HEK293 (cell line): ENCODE data around the gene CKAP2L.
A peak's percentile ranks its signal among the peaks of the same experiment; 100 is the strongest.

Experiments
- CTCF ChIA-PET: fragments of 350-600 bp; formaldehyde crosslinking; extraction: SDS; loops from one replicate; lab custom pipeline; 2021; ENCODE audit warnings: antibody characterized with exemption; lab: Yijun Ruan, JAX
- POLR2A ChIA-PET: fragments of 300-600 bp; formaldehyde crosslinking; extraction: SDS; loops from one replicate; lab custom pipeline; 2020; ENCODE audit warnings: antibody characterized with exemption, inconsistent platforms; lab: Yijun Ruan, JAX
- H3K27ac ChIP-seq: fragments of 200-500 bp; sonication (Bioruptor generic); 2 replicates; pipeline ENCODE4 v1.5.1; 2014; ENCODE audit warnings: low read depth, low read length, control low read depth, inconsistent platforms; ENCODE audit errors: extremely low read depth
- H3K36me3 ChIP-seq, 2 experiments: fragments of 200-500 bp in 1 of 2; sonication (Bioruptor generic) in 1 of 2; 1 replicate in 1 of 2; 2 replicates in 1 of 2; pipeline ENCODE4 v1.5.1; 2014 to 2017; ENCODE audit warnings: inconsistent platforms in 2 of 2, low read length in 2 of 2; ENCODE audit not compliant: control insufficient read depth in 2 of 2, insufficient read depth in 1 of 2
- H3K4me1 ChIP-seq: fragments of 200-500 bp; sonication (Bioruptor generic); 2 replicates; pipeline ENCODE4 v1.5.1; 2014; ENCODE audit warnings: mild to moderate bottlenecking, low read length, inconsistent platforms; ENCODE audit not compliant: control insufficient read depth, insufficient read depth
- H3K4me3 ChIP-seq: 2 replicates; pipeline ENCODE4 v1.5.1; 2011; ENCODE audit warnings: low read depth, mild to moderate bottlenecking, control low read depth, low read length, moderate library complexity
- H3K9me3 ChIP-seq: fragments of 200-500 bp; sonication (Bioruptor generic); 2 replicates; pipeline ENCODE4 v1.5.1; 2014; ENCODE audit warnings: low read depth, low read length, inconsistent platforms; ENCODE audit not compliant: control insufficient read depth, insufficient read depth
- EGR2 ChIP-seq: fragments of 450-650 bp; formaldehyde crosslinking; IDR thresholded peaks from 2 replicates; pipeline ENCODE4 v1.5.1; 2016; ENCODE audit warnings: low read depth, missing biosample characterization, missing genetic modification characterization
- KLF1 ChIP-seq: fragments of 450-650 bp; formaldehyde crosslinking; IDR thresholded peaks from 2 replicates; pipeline ENCODE4 v1.5.1; 2016; ENCODE audit warnings: missing biosample characterization, missing genetic modification characterization
- PRDM10 ChIP-seq: fragments of 450-650 bp; formaldehyde crosslinking; IDR thresholded peaks from 2 replicates; pipeline ENCODE4 v1.5.1; 2016; ENCODE audit warnings: missing biosample characterization, missing genetic modification characterization
- SP3 ChIP-seq: fragments of 450-650 bp; formaldehyde crosslinking; IDR thresholded peaks from 2 replicates; pipeline ENCODE4 v1.5.1; 2016; ENCODE audit warnings: missing biosample characterization, missing genetic modification characterization
- WT1 ChIP-seq: fragments of 450-650 bp; formaldehyde crosslinking; IDR thresholded peaks from 2 replicates; pipeline ENCODE4 v1.5.1; 2016; ENCODE audit warnings: missing biosample characterization, missing genetic modification characterization
- ZBTB21 ChIP-seq: fragments of 450-650 bp; formaldehyde crosslinking; IDR thresholded peaks from 2 replicates; pipeline ENCODE4 v1.5.1; 2017; ENCODE audit warnings: missing biosample characterization, missing genetic modification characterization
- ZBTB8A ChIP-seq: fragments of 450-650 bp; formaldehyde crosslinking; IDR thresholded peaks from 2 replicates; pipeline ENCODE4 v1.5.1; 2016; ENCODE audit warnings: missing biosample characterization, missing genetic modification characterization
- ZNF114 ChIP-seq: fragments of 450-650 bp; formaldehyde crosslinking; IDR thresholded peaks from 2 replicates; pipeline ENCODE4 v1.5.0; 2017; ENCODE audit warnings: missing biosample characterization, missing genetic modification characterization
- ZNF133 ChIP-seq: fragments of 450-650 bp; formaldehyde crosslinking; IDR thresholded peaks from 2 replicates; pipeline ENCODE4 v1.5.1; 2016; ENCODE audit warnings: missing biosample characterization, missing genetic modification characterization
- ZNF148 ChIP-seq: fragments of 450-650 bp; formaldehyde crosslinking; IDR thresholded peaks from 2 replicates; pipeline ENCODE4 v1.5.0; 2017; ENCODE audit warnings: missing biosample characterization, missing genetic modification characterization, borderline replicate concordance
- ZNF23 ChIP-seq: fragments of 450-650 bp; formaldehyde crosslinking; IDR thresholded peaks from 2 replicates; pipeline ENCODE4 v1.5.1; 2016; ENCODE audit warnings: missing biosample characterization, missing genetic modification characterization, borderline replicate concordance
- ZNF274 ChIP-seq, 2 experiments: fragments of 200-500 bp in 1 of 2; fragments of 450-650 bp in 1 of 2; sonication (Bioruptor generic) in 1 of 2; formaldehyde crosslinking in 1 of 2; IDR thresholded peaks; 2 replicates each; pipeline versions ENCODE4 v1.5.1 to v1.6.1; 2014 to 2016; ENCODE audit warnings: borderline replicate concordance in 1 of 2, inconsistent platforms in 1 of 2, low read length in 1 of 2, missing biosample characterization in 1 of 2, missing genetic modification characterization in 1 of 2
- ZNF280C ChIP-seq: fragments of 450-650 bp; formaldehyde crosslinking; IDR thresholded peaks from 2 replicates; pipeline ENCODE4 v1.5.1; 2016; ENCODE audit warnings: missing biosample characterization, missing genetic modification characterization
- ZNF302 ChIP-seq: fragments of 450-650 bp; formaldehyde crosslinking; IDR thresholded peaks from 2 replicates; pipeline ENCODE4 v1.5.1; 2016; ENCODE audit warnings: missing biosample characterization, missing genetic modification characterization, low read depth
- ZNF555 ChIP-seq: fragments of 450-650 bp; formaldehyde crosslinking; conservative IDR thresholded peaks from 2 replicates; pipeline ENCODE4 v1.5.1; 2017; ENCODE audit warnings: missing biosample characterization, mild to moderate bottlenecking, missing genetic modification characterization, inconsistent platforms
- ZNF585B ChIP-seq: fragments of 450-650 bp; formaldehyde crosslinking; IDR thresholded peaks from 2 replicates; pipeline ENCODE4 v1.5.1; 2016; ENCODE audit warnings: missing biosample characterization, missing genetic modification characterization
- ZNF596 ChIP-seq: fragments of 450-650 bp; IDR thresholded peaks from 2 replicates; pipeline ENCODE4 v1.5.0; 2018; ENCODE audit warnings: missing biosample characterization, mild to moderate bottlenecking, missing genetic modification characterization, moderate library complexity
- ZNF600 ChIP-seq: fragments of 450-650 bp; formaldehyde crosslinking; IDR thresholded peaks from 2 replicates; pipeline ENCODE4 v1.5.1; 2016; ENCODE audit warnings: missing biosample characterization, missing genetic modification characterization
- ZNF654 ChIP-seq: fragments of 450-650 bp; formaldehyde crosslinking; IDR thresholded peaks from 2 replicates; pipeline ENCODE4 v1.5.1; 2016; ENCODE audit warnings: low read depth, missing biosample characterization, missing genetic modification characterization
- ZNF747 ChIP-seq: fragments of 450-650 bp; formaldehyde crosslinking; IDR thresholded peaks from 2 replicates; pipeline ENCODE4 v1.5.1; 2016; ENCODE audit warnings: missing biosample characterization, missing genetic modification characterization
- ZNF785 ChIP-seq: fragments of 450-650 bp; formaldehyde crosslinking; IDR thresholded peaks from 2 replicates; pipeline ENCODE4 v1.5.1; 2016; ENCODE audit warnings: missing biosample characterization, missing genetic modification characterization
- ZNF843 ChIP-seq: fragments of 450-650 bp; formaldehyde crosslinking; IDR thresholded peaks from 2 replicates; pipeline ENCODE4 v1.5.1; 2016; ENCODE audit warnings: missing biosample characterization, missing genetic modification characterization
- ZSCAN30 ChIP-seq: fragments of 450-650 bp; IDR thresholded peaks from 2 replicates; pipeline ENCODE4 v1.5.1; 2018; ENCODE audit warnings: missing biosample characterization, mild to moderate bottlenecking, missing genetic modification characterization, moderate library complexity
- TF ChIP-seq, protein P1 (sequence below): fragments of 450-650 bp; formaldehyde crosslinking; IDR thresholded peaks from 2 replicates; pipeline ENCODE4 v1.5.1; 2016; ENCODE audit warnings: missing biosample characterization, missing genetic modification characterization

CKAP2L gene

DNA sequence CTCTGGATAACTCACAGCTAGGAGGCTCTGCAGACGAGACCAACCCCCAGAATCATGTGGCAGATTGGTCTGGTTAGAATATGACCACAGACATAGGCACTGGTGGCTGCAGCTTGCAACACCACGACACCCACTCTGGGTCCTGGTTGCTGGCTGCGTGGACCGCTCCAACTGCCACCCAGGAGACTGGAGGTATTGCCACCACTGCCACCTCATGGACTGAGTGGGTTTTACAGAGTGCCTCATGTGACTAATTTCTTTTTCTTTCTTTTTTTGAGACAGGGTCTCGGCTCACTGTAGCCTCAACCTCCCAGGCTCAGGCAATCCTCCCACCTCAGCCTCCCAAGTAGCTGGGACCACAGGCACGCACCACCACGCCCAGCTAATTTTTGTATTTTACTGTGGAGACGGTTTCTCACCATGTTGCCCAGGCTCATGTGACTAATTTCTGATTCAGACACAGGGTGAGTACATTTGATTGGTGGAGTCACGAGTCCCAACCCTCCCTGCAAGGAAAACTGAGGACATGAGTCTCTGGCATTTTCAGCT, 73.5 kb downstream of the CKAP2L start:
- POLR2A ChIA-PET: interaction anchor here (0.6 kb wide), 1 partner anchor 71 kb away, joined by 3 read pairs; no protein-coding TSS in a partner anchor
- Histone ChIP-seq H3K4me3 (no peak overlapping the region), H3K27ac (no peak overlapping the region), H3K36me3 (no peaks in the 10 kb centered on the region), H3K4me1 (no peaks in the 10 kb centered on the region)
- CTCF ChIA-PET: interaction anchor here (0.6 to 3.4 kb wide), 25 partner anchors 9 to 1138 kb away, joined by 3 to 23 read pairs (median 4); no protein-coding TSS in a partner anchor
- TF ChIP-seq KLF1 (tag by site-specific recombination) (no peak), WT1 (tag by site-specific recombination) (no peak), ZNF555 (tag by site-specific recombination) (no peak), ZNF114 (tag by site-specific recombination) (no peak), ZNF843 (tag by site-specific recombination) (no peak), EGR2 (tag by site-specific recombination) (no peak), ZNF302 (tag by site-specific recombination) (no peak), ZBTB8A (no peak), ZNF785 (tag by site-specific recombination) (no peak), ZSCAN30 (tag by site-specific recombination) (no peak), PRDM10 (tag by site-specific recombination) (peak; percentile 73), ZBTB21 (tag by site-specific recombination) (no peak), SP3 (tag by site-specific recombination) (no peak), ZNF148 (tag by site-specific recombination) (no peak), ZNF600 (tag by site-specific recombination) (no peak), ZNF23 (tag by site-specific recombination) (no peak), ZNF654 (tag by site-specific recombination) (peak; percentile 57), ZNF274 (IDR thresholded peaks at IDR 0.05; ENCODE audit: low read length) (no peak), ZNF274 (tag by site-specific recombination; IDR thresholded peaks at IDR 0.05; ENCODE audit: borderline replicate concordance) (no peak), ZNF596 (tag by site-specific recombination) (no peak), ZNF133 (tag by site-specific recombination) (no peak), ZNF585B (no peak), ZNF747 (tag by site-specific recombination) (no peak), ZNF280C (tag by site-specific recombination) (no peak)
- TF ChIP-seq, protein P1, sequence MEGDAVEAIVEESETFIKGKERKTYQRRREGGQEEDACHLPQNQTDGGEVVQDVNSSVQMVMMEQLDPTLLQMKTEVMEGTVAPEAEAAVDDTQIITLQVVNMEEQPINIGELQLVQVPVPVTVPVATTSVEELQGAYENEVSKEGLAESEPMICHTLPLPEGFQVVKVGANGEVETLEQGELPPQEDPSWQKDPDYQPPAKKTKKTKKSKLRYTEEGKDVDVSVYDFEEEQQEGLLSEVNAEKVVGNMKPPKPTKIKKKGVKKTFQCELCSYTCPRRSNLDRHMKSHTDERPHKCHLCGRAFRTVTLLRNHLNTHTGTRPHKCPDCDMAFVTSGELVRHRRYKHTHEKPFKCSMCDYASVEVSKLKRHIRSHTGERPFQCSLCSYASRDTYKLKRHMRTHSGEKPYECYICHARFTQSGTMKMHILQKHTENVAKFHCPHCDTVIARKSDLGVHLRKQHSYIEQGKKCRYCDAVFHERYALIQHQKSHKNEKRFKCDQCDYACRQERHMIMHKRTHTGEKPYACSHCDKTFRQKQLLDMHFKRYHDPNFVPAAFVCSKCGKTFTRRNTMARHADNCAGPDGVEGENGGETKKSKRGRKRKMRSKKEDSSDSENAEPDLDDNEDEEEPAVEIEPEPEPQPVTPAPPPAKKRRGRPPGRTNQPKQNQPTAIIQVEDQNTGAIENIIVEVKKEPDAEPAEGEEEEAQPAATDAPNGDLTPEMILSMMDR (tag by site-specific recombination): peak; percentile 72
- TF ChIP-seq, all 188 proteins: peak for 3
- H3K9me3 ChIP-seq: no peaks in the 10 kb centered on the region
